PC-9 (cell line): ENCODE measurements around the gene MVD.

Experiments
- CTCF ChIP-seq: fragments of 200-600 bp; sonication (generic); conservative IDR thresholded peaks from 2 replicates; pipeline ENCODE4 v1.6.1; 2017; ENCODE audit warnings: mixed run types, antibody characterized with exemption, mild to moderate bottlenecking, moderate library complexity
- EZH2 ChIP-seq: fragments of 200-600 bp; sonication (generic); IDR thresholded peaks from 2 replicates; pipeline ENCODE4 v1.8.0; 2017; ENCODE audit warnings: antibody characterized with exemption, low read depth

GRCh38 chr16:88634141-88634993, 28.5 kb downstream of the MVD start:
- TF ChIP-seq EZH2 (no peak), CTCF (no peak)
